Cardiac muscle cell (in vitro differentiated cells and primary cell): ENCODE results near the gene FEZF1. TPM values are rescaled to one million over a fixed set of nuclear protein-coding genes. Genes with fewer than 3 reads are reported as not detected.
A peak's percentile ranks its signal among the peaks of the same experiment; 100 is the strongest.

Experiments used
- DNase-seq, 2 donors: peaks; one replicate each; pipeline versions ENCODE4 v3.0.0 to v3.0.0-alpha.2; 2010 to 2017; ENCODE audit warnings: low read depth in 1 of 2, low spot score in 1 of 2
- H3K27ac ChIP-seq: fragments of 200-600 bp; sonication (generic); 2 replicates; pipeline ENCODE4 v1.5.1; 2016
- H3K27me3 ChIP-seq: fragments of 200-600 bp; sonication (generic); 2 replicates; pipeline ENCODE4 v1.6.0; 2016; ENCODE audit warnings: control low read depth
- H3K36me3 ChIP-seq: fragments of 200-600 bp; sonication (generic); 2 replicates; pipeline ENCODE4 v1.5.1; 2016; ENCODE audit warnings: control low read depth
- H3K4me1 ChIP-seq: fragments of 200-600 bp; sonication (generic); 2 replicates; pipeline ENCODE4 v1.8.1; 2017; ENCODE audit warnings: low read depth, mild to moderate bottlenecking, mixed run types
- H3K4me3 ChIP-seq: fragments of 200-600 bp; sonication (generic); 2 replicates; pipeline ENCODE4 v1.5.1; 2016; ENCODE audit warnings: mild to moderate bottlenecking
- H3K9me3 ChIP-seq: fragments of 200-600 bp; sonication (generic); 2 replicates; pipeline ENCODE4 v1.5.1; 2017; ENCODE audit warnings: low read depth, mild to moderate bottlenecking, control low read depth
- CTCF ChIP-seq: IDR thresholded peaks from 2 replicates; pipeline ENCODE4 v1.5.1; 2012; ENCODE audit warnings: low read depth, mild to moderate bottlenecking, low read length
- polyA plus RNA-seq: library from polyadenylated mRNA; unstranded; fragments of >200 nt; fragmentation: Nextera tagmentation; extraction: Ambion mirVana; gene quantifications from 2 replicates; pipeline ENCODE4 v1.2.1, GENCODE V29; 2016
- total RNA-seq: library from RNA; depleted of rRNA; stranded (reverse); fragments of >200 nt; gene quantifications from 2 replicates; pipeline ENCODE4 v1.2.3, GENCODE V29; 2016

Gene FEZF1
- total and polyA plus RNA-seq, 2 experiments from 2014 or later = not detected

- H3K27me3 ChIP-seq = peaks cover 100% of the 10 kb centered on the region
Observed at GRCh38 chr7:122316467-122317388, 12.2 kb upstream of the FEZF1 start.

GRCh38 chr7:122315507-122316466 lies 11.2 kb upstream of the FEZF1 start:
- no peak for TF ChIP-seq CTCF
- DNase-seq = no peak
- no peak overlapping the region for H3K27ac ChIP-seq

More at GRCh38 chr7:122316467-122317388, 12.2 kb upstream of the FEZF1 start:
- H3K4me3 ChIP-seq = peak overlapping the region; percentile 12
- no peak overlapping the region for H3K27ac ChIP-seq
- no peaks in the 10 kb centered on the region for H3K9me3 ChIP-seq
- no peak for TF ChIP-seq CTCF
- no peak for DNase-seq
- H3K36me3 ChIP-seq = no peaks in the 10 kb centered on the region
- peaks cover 6% of the 10 kb centered on the region for H3K4me1 ChIP-seq

GRCh38 chr7:122314284-122314683 lies 9.7 kb upstream of the FEZF1 start:
- no peak overlapping the region for H3K27ac ChIP-seq
- H3K4me3 ChIP-seq = no peak overlapping the region
- no peaks in the 10 kb centered on the region for H3K36me3 ChIP-seq
- DNase-seq = no peak
- H3K9me3 ChIP-seq = no peaks in the 10 kb centered on the region
- H3K4me1 ChIP-seq = peaks cover 10% of the 10 kb centered on the region
- peaks cover 100% of the 10 kb centered on the region for H3K27me3 ChIP-seq
- no peak for TF ChIP-seq CTCF

More at GRCh38 chr7:122315507-122316466, 11.2 kb upstream of the FEZF1 start:
- H3K36me3 ChIP-seq = no peaks in the 10 kb centered on the region
- no peak overlapping the region for H3K4me3 ChIP-seq
- peaks cover 100% of the 10 kb centered on the region for H3K27me3 ChIP-seq
- no peaks in the 10 kb centered on the region for H3K9me3 ChIP-seq
- peaks cover 6% of the 10 kb centered on the region for H3K4me1 ChIP-seq

- DNase-seq = no peak
- H3K27ac ChIP-seq = no peak overlapping the region
- peaks cover 100% of the 10 kb centered on the region for H3K27me3 ChIP-seq
- TF ChIP-seq CTCF = no peak
- no peaks in the 10 kb centered on the region for H3K36me3 ChIP-seq
- H3K9me3 ChIP-seq = no peaks in the 10 kb centered on the region
- peaks cover 10% of the 10 kb centered on the region for H3K4me1 ChIP-seq
- no peak overlapping the region for H3K4me3 ChIP-seq
Observed at GRCh38 chr7:122312789-122313188, 8.2 kb upstream of the FEZF1 start.

- Histone ChIP-seq H3K27ac (no peak overlapping the region), H3K36me3 (no peaks in the 10 kb centered on the region), H3K4me3 (peak overlapping the region; percentile 3), H3K27me3 (peaks cover 100% of the 10 kb centered on the region), H3K4me1 (peaks cover 10% of the 10 kb centered on the region), H3K9me3 (no peaks in the 10 kb centered on the region)
- no peak for DNase-seq
- no peak for TF ChIP-seq CTCF
Observed at GRCh38 chr7:122311734-122312450, 7.3 kb upstream of the FEZF1 start.
